K562 (cell line): ENCODE data around the gene PTGES3. TPM values are rescaled to one million over a fixed set of nuclear protein-coding genes. Genes with fewer than 3 reads are reported as not detected.
A peak's percentile ranks its signal among the peaks of the same experiment; 100 is the strongest.

Experiments used
- CHD2 ChIP-seq: IDR thresholded peaks from 2 replicates; pipeline ENCODE4 v1.6.1; 2011; ENCODE audit warnings: low read depth, low read length
- JUND ChIP-seq, 2 experiments: IDR thresholded peaks; 2 replicates in 1 of 2; 3 replicates in 1 of 2; pipeline ENCODE4 v1.6.1; 2011; ENCODE audit warnings: borderline replicate concordance in 2 of 2, low read depth in 2 of 2, low read length in 2 of 2, improper control_type of control experiment in 1 of 2, missing biosample characterization in 1 of 2, missing genetic modification characterization in 1 of 2, missing genetic modification reagents in 1 of 2
- MEF2D ChIP-seq: conservative IDR thresholded peaks from 2 replicates; pipeline ENCODE4 v1.6.1; 2016; ENCODE audit warnings: low read depth, missing genetic modification characterization, missing compliant biosample characterization
- NFE2L1 ChIP-seq: fragments of 450-650 bp; IDR thresholded peaks from 2 replicates; pipeline ENCODE4 v1.6.1; 2016; ENCODE audit warnings: missing genetic modification characterization, low read depth, mild to moderate bottlenecking, missing compliant biosample characterization, moderate library complexity, borderline replicate concordance
- NUFIP1 ChIP-seq: fragments of 450-650 bp; IDR thresholded peaks from 2 replicates; pipeline ENCODE4 v1.6.1; 2018; ENCODE audit not compliant: partially characterized antibody
- RFX5 ChIP-seq: IDR thresholded peaks from 2 replicates; pipeline ENCODE4 v1.6.1; 2011; ENCODE audit warnings: low read depth, mild to moderate bottlenecking, improper control_type of control experiment, low read length
- SMARCC2 ChIP-seq: fragments of 450-650 bp; IDR thresholded peaks from 2 replicates; pipeline ENCODE4 v1.6.1; 2017; ENCODE audit warnings: antibody characterized with exemption, moderate library complexity, mild to moderate bottlenecking, low read depth
- ZNF134 ChIP-seq: fragments of 250-450 bp; sonication (Bioruptor Pico); conservative IDR thresholded peaks from 2 replicates; pipeline ENCODE4 v1.4.0; 2020
- ZNF165 ChIP-seq: fragments of 250-450 bp; sonication (Bioruptor Pico); IDR thresholded peaks from 2 replicates; pipeline ENCODE4 v1.4.0; 2020; ENCODE audit warnings: borderline replicate concordance
- ZNF316 ChIP-seq: fragments of 450-650 bp; IDR thresholded peaks from 2 replicates; pipeline ENCODE4 v1.6.1; 2016
- ZNF589 ChIP-seq: fragments of 200-800 bp; sonication (Bioruptor generic); IDR thresholded peaks from 2 replicates; pipeline ENCODE4 v1.6.1; 2016; ENCODE audit warnings: low read depth, missing genetic modification characterization, missing compliant biosample characterization
- ZNF780A ChIP-seq: fragments of 250-450 bp; sonication (Bioruptor Pico); IDR thresholded peaks from 2 replicates; pipeline ENCODE4 v1.5.0; 2021; ENCODE audit warnings: mild to moderate bottlenecking
- polyA plus RNA-seq, 8 experiments: library from polyadenylated mRNA; depleted of rRNA in 4 of 8; stranded (reverse) in 5 of 8; unstranded in 3 of 8; fragments of >200 nt; fragmentation: Nextera tagmentation in 2 of 8; fragmentation: Illumina TruSeq in 1 of 8; extraction: Ambion mirVana in 2 of 8; extraction: Trizol in 1 of 8; gene quantifications; 2 replicates each; pipeline versions ENCODE4 v1.2.1 to v1.2.3, GENCODE V29; 2011 to 2014; ENCODE audit warnings: inconsistent platforms in 1 of 8, missing spikeins in 1 of 8
- total RNA-seq, 7 experiments: library from RNA; depleted of rRNA in 6 of 7; stranded (reverse); fragments of >200 nt in 6 of 7; fragmentation: Illumina TruSeq in 2 of 7; extraction: Trizol in 2 of 7; gene quantifications; 2 replicates each; pipeline versions ENCODE4 v1.2.1 to v1.2.3, GENCODE V29; 2011 to 2021; ENCODE audit warnings: low replicate concordance in 1 of 7
- TF ChIP-seq, protein P1 (sequence below): fragments of 450-650 bp; IDR thresholded peaks from one replicate; pipeline ENCODE4 v1.6.1; 2018; ENCODE audit warnings: mild to moderate bottlenecking, moderate library complexity; ENCODE audit not compliant: partially characterized antibody
- TF ChIP-seq, protein P2 (sequence below), 2 experiments: fragments of 450-650 bp in 1 of 2; sonication (generic) in 1 of 2; formaldehyde crosslinking in 1 of 2; IDR thresholded peaks in 1 of 2; conservative IDR thresholded peaks in 1 of 2; 2 replicates each; pipeline versions ENCODE4 v1.6.1 to v1.8.1; 2016 to 2023; ENCODE audit warnings: mild to moderate bottlenecking in 2 of 2, moderate library complexity in 2 of 2, inconsistent platforms in 1 of 2, missing genetic modification reagents in 1 of 2
- TF ChIP-seq, protein P3 (sequence below): IDR thresholded peaks from 3 replicates; pipeline ENCODE4 v1.6.1; 2011; ENCODE audit warnings: borderline replicate concordance, mild to moderate bottlenecking; ENCODE audit not compliant: insufficient read length, insufficient read depth
- TF ChIP-seq, protein P4 (sequence below): sonication (generic); formaldehyde crosslinking; IDR thresholded peaks from 2 replicates; pipeline ENCODE4 v1.8.1; 2023; ENCODE audit warnings: mild to moderate bottlenecking, missing genetic modification reagents

Gene PTGES3
- total and polyA plus RNA-seq, 9 of the 15 experiments (the other 6 are each of a cell fraction or from before 2014, with no cell fraction given), result 163 to 501 (median 213) TPM

DNA sequence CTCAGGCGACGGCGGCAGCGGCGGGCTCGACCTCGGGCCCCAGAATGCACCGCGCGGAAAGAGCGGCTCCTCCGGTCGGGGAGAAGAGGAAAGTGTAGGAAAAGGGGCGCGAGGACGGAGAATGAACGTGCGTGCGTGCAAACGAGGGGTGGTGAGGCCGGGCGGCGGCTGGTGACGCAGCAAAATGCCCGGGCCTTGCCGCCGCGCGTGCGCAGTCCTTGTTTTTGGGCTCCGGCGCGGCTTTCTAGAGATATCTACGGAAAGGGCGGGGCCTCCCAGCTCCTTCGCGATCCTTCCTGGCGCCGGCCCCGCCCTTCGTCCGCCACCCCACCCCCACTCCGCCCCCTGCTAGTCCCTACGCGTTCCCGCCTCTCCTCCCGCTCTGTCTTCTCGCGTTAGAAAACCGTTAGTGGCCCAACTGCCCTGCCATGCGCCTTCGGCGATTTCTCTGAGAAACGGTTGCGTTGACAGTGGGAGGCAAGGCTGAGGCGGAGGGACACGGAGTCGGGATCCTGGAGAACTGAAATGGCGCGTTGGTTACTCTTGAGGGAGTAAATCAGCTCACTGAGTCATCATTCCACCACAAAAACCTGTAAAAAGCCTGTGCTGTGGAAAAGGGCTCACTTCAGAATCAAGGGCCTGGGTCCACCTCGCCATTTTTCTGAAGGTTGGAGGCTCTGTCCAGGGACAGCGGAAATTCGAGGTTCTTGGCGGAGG is at the start of gene PTGES3 (continued):
- TF ChIP-seq, protein P1, sequence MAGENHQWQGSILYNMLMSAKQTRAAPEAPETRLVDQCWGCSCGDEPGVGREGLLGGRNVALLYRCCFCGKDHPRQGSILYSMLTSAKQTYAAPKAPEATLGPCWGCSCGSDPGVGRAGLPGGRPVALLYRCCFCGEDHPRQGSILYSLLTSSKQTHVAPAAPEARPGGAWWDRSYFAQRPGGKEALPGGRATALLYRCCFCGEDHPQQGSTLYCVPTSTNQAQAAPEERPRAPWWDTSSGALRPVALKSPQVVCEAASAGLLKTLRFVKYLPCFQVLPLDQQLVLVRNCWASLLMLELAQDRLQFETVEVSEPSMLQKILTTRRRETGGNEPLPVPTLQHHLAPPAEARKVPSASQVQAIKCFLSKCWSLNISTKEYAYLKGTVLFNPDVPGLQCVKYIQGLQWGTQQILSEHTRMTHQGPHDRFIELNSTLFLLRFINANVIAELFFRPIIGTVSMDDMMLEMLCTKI, result no peak
- TF ChIP-seq SMARCC2, result 0 out of 2 replicates have a peak, but pooled peaks have one; percentile 23
- TF ChIP-seq MEF2D (tag), result peak; percentile 46; the same call in 1 of the 2 replicates
- TF ChIP-seq, protein P2, sequence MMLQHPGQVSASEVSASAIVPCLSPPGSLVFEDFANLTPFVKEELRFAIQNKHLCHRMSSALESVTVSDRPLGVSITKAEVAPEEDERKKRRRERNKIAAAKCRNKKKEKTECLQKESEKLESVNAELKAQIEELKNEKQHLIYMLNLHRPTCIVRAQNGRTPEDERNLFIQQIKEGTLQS (IDR thresholded peaks at IDR 0.05), result peak; percentile 63; the same call in 1 of the 2 replicates
- TF ChIP-seq, protein P2 (CRISPR knock-in tag; conservative IDR thresholded peaks at IDR 0.05), result peak; percentile 83
- TF ChIP-seq ZNF780A (CRISPR knock-in tag), result 0 out of 2 replicates have a peak, but pooled peaks have one; percentile 47
- peak; percentile 98 for TF ChIP-seq ZNF316
- TF ChIP-seq ZNF589 (CRISPR knock-in tag), result 0 out of 2 replicates have a peak, but pooled peaks have one; percentile 86
- TF ChIP-seq RFX5, result no peak
- TF ChIP-seq ZNF134, result 0 out of 2 replicates have a peak, but pooled peaks have one; percentile 6
- TF ChIP-seq, protein P3, sequence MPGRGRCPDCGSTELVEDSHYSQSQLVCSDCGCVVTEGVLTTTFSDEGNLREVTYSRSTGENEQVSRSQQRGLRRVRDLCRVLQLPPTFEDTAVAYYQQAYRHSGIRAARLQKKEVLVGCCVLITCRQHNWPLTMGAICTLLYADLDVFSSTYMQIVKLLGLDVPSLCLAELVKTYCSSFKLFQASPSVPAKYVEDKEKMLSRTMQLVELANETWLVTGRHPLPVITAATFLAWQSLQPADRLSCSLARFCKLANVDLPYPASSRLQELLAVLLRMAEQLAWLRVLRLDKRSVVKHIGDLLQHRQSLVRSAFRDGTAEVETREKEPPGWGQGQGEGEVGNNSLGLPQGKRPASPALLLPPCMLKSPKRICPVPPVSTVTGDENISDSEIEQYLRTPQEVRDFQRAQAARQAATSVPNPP, result no peak
- TF ChIP-seq NFE2L1, result no peak; the same call in 1 of the 2 replicates
- TF ChIP-seq NUFIP1, result no peak
- TF ChIP-seq JUND (IDR thresholded peaks at IDR 0.05; ENCODE audit: borderline replicate concordance, low read depth, low read length), result peak; percentile 62
- no peak for TF ChIP-seq JUND (tag; IDR thresholded peaks at IDR 0.05; ENCODE audit: borderline replicate concordance, low read depth, low read length)
- peak; percentile 94 for TF ChIP-seq CHD2
- TF ChIP-seq, protein P4, sequence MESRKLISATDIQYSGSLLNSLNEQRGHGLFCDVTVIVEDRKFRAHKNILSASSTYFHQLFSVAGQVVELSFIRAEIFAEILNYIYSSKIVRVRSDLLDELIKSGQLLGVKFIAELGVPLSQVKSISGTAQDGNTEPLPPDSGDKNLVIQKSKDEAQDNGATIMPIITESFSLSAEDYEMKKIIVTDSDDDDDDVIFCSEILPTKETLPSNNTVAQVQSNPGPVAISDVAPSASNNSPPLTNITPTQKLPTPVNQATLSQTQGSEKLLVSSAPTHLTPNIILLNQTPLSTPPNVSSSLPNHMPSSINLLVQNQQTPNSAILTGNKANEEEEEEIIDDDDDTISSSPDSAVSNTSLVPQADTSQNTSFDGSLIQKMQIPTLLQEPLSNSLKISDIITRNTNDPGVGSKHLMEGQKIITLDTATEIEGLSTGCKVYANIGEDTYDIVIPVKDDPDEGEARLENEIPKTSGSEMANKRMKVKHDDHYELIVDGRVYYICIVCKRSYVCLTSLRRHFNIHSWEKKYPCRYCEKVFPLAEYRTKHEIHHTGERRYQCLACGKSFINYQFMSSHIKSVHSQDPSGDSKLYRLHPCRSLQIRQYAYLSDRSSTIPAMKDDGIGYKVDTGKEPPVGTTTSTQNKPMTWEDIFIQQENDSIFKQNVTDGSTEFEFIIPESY (CRISPR knock-in tag), result no peak
- no peak for TF ChIP-seq ZNF165 (CRISPR knock-in tag)
